DMS153 treated with DMSO at 0.1 percent for 48 hours (cell line): Measurements from ENCODE around the gene HOGA1.

Experiments used
- DNase-seq: peaks from one replicate; lab custom pipeline; 2025; ENCODE audit not compliant: unreplicated experiment; lab: John Stamatoyannopoulos, UW

HOGA1 gene

GRCh38 chr10:97578171-97578844 lies 5.9 kb upstream of the HOGA1 start:
- DNase-seq, result no peak

- no peak for DNase-seq
Measured at GRCh38 chr10:97580421-97581367, 3.5 kb upstream of the HOGA1 start.

- DNase-seq, result no peak
Measured at GRCh38 chr10:97582169-97582568, 2.0 kb upstream of the HOGA1 start.

DNA sequence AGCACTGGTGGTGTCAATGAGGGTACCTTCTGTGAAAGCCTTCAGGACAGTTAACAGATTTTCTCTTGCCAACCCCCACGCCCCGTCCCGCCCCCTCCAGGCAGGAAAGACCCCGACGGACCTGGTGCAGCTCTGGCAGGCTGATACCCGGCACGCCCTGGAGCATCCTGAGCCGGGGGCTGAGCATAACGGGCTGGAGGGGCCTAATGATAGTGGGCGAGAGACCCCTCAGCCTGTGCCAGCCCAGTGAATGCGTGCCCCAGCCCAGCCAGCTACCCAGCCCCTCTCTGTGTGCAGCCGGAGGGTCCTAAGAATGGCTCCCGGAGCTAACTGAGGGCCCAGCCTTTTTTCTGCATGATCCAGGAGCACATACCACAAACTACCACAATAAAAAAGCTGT lies 713 bp upstream of the HOGA1 start:
- no peak for DNase-seq

GRCh38 chr10:97584798-97585438 lies 729 bp downstream of the HOGA1 start:
- DNase-seq, result no peak

- DNase-seq, result no peak
Measured at GRCh38 chr10:97585439-97585811, 1.2 kb downstream of the HOGA1 start.

DNA sequence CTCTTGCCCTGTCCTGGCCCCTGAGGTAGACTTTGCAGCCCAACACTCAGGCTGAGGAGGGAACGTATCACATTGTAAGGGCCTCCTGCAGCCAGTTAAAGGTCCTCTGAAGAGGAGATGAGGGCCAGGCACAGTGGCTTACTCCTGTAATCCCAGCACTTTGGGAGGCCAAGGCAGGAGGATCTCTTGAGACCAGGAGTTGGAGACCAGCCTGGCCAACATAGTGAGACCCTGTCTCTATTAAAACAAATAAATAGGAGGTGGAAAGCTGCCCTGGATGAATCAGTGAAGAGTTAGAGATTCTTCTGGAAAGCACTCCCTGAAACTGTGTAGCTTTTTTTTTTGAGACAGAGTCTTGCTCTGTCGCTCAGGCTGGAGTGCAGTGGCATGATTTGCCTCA lies 3.0 kb downstream of the HOGA1 start:
- no peak for DNase-seq

DNA sequence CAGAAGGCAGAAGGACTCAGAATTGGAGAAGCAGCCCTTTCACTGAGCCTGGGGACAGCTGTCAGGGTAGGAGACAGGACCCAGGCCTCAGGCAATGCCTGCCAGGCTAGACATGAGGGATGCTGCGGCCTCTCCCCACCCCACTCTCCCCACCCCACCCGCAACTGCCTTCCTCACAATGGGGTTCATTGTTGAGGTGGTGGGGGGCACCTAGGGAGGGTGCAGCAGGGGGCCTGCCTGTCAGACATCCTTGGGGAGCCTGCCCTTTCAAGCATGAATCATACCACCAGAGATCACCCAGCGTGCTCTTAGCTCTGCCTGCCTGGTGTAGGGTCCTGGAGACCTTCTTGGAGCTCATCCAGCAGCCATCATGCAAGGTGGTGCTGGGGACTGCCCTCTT lies 5.3 kb downstream of the HOGA1 start, which contains the start of gene C10orf62:
Gene C10orf62 (plus strand): TSS at position 243 of the 400 bp plus-strand sequence. CDS start 177 bp downstream, outside the sequence.
- no peak for DNase-seq

GRCh38 chr10:97590082-97590747 lies 6.0 kb downstream of the HOGA1 start:
- DNase-seq, result no peak

- DNase-seq, result no peak
Measured at GRCh38 chr10:97590748-97591495, 6.7 kb downstream of the HOGA1 start.

GRCh38 chr10:97593421-97593820 lies 9.2 kb downstream of the HOGA1 start:
- no peak for DNase-seq

DNA sequence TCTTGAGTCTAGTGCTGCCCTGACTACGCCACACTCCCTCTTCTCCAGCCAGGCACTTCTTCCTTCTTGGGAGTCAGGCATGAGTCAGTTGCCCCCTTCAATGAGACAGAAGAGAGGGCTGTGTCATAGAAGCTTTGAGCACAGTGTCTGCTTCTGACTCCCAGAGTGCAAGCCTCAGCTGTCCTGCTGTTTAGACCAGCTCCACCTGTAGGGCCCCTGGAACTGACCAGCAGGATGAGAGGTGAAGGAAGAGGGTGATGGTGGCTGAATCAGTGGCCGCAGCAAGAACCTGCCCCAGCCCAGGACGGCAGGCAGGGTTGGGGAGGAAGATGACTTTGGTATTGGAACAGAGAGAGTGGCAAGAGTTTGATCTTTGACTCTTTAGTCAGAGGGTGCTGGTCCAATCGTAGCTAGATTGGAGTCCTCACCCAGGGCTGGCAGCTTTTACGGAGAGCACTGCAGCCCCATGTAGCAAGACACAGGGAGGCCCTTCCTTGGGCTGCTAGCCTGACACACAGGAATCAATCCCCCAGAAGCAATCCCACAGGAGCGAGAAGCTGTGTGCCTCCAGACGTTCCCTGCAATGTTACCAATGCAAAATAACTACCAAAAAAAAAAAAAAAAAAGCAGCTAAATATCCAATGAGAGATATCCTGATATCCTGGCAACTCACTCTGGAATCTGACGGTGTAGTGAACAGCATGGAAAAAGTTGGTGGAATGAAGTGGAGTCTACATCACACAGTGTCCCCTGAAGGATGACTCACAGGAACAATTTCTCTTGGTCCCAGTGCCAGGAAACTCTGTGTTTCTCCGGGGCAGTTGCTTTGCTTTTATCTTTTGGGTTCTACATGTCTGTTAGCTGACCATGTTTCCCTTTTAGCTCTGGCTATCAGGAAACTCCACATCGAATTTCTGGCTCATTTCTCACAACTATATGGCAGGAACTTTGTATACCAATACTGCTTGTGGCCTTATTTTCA lies 12.2 kb downstream of the HOGA1 start:
- DNase-seq, result no peak

- no peak for DNase-seq
Measured at GRCh38 chr10:97597778-97598177, 13.6 kb downstream of the HOGA1 start.

DNA sequence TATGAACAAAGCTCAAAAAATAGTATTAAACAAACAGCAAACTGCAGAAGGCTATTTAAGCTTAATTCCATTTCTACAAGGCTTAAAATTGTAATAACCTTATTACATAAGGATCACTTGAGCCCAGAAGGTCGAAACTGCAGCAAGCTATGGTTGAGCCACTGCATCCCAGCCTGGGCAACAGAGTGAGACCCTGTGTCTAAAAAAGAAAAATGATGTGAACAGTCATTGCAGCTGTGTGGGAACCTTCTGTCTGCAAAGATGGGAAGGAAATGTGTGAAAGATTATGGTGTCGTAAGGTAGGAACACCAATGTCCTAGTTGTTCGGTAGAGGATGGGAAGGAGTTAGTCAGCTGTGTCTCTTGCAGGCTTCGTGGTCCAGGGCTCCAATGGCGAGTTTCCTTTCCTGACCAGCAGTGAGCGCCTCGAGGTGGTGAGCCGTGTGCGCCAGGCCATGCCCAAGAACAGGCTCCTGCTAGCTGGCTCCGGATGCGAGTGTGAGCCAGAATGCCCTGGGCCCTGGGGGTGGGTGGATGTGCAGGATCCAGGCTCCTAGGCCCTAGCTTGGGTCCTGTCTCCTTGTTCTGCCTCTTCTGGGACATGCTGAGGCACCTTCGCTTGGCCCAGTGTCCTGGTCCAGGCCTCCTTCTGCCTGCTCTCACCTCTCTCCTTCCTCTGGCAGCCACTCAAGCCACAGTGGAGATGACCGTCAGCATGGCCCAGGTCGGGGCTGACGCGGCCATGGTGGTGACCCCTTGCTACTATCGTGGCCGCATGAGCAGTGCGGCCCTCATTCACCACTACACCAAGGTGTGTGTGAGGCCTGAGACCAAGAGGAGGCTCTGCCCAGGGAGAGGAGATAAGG lies 14.4 kb downstream of the HOGA1 start:
- DNase-seq, result no peak

DNA sequence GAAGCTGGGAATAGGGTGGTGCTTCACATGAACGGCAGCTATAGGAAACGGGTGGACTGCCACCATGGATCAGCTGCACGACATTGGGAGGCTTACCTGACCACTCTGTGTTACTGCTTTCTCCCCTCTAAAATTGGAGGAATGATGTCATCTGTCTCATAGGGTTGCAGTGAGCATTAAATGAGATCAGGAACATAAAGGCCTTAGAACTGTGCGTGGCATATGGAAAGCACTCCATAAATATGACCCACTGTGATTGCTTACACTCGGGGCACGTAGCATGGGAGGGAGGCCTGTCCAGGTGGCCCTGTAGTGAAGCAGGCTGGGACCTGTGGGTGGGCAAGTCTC lies 15.1 kb downstream of the HOGA1 start:
- no peak for DNase-seq

DNA sequence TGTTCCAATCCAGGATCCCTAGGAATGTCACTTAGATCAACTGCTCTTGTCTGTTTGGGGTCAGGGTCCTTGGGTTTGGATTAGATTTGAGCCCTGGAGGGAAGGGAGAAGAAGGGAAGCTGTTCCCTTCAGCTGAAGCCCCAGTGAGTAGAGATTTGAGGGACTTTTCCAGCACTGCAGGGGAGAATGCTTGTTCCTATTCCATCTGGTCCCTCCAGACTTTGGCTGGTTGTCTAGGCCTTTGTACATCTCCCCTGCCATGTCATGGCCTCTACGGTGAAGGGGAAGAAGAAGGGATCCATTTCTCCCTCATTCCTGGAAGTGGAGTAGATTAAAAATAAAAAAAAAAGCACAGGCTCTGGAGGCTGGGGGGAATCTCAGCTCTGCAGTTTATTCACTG lies 16.4 kb downstream of the HOGA1 start:
- DNase-seq, result no peak

DNA sequence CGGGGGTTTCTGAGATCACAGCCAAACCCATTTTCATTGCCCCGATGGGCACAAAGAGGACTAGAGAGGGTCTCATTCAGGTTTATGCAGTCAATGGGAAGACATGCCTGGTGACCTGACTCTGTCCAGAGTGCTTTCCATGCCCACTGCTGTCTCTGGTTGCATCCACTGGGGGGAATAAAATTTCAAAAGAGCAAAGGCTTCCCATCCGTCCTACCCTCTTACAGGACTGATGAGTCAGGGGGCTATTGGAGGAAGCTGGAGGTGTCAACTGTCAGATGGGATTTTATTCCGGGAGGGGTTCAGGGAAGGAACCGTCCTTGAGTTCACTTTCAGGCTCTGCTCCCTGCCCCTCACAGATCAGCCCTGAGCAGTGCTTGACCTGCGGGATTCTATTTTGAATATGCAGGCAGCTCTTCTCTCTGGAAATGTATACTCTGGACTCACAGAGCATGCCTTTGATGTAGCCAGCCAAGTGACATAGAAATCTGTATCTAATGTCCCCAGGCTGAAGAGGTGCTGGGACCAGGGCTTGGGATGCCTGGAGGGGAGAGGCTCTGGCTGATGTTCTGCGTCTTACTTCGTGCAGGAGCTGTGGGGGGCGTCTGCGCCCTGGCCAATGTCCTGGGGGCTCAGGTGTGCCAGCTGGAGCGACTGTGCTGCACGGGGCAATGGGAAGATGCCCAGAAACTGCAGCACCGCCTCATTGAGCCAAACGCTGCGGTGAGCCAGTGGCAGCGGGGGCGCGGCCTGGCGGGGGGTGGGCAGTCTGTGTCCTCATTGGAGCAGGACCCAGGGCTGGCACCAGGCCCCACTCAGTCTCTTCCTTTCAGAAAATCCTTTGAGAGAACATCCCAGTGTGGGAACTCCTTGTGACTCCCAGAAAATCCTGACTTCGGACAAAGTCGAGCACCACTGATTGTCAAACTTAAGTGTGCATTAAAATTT lies 17.4 kb downstream of the HOGA1 start:
- no peak for DNase-seq
